HCT116 (cell line): ENCODE measurements around the gene MEIOB. TPM values are rescaled to one million over a fixed set of nuclear protein-coding genes. Genes with fewer than 3 reads are reported as not detected.
"Not testable (repeated sequence)": the region's sequence is repeated elsewhere in the genome, so short reads cannot be mapped to it uniquely, and the experiment has no call there.

Experiments
- ATAC-seq: fragments of 200-7000 bp; cut with Tn5 transposase; 2 replicates; pipeline ENCODE4 v1.9.1; 2020; ENCODE audit warnings: mild to moderate bottlenecking, moderate library complexity
- BruUV-seq: library from RNA; stranded (reverse); fragments of 400-500 nt; replicated peaks from 2 replicates; lab custom pipeline; 2021; lab: Mats Ljungman, UMichigan
- CTCF ChIA-PET: fragments of 300-600 bp; sonication (Branson Sonifier 250); formaldehyde crosslinking; loops from one replicate; lab custom pipeline; 2021; ENCODE audit warnings: antibody characterized with exemption; lab: Charles Lee
- POLR2A ChIA-PET: fragments of 300-600, 350-600 bp; sonication (Branson Sonifier 250); formaldehyde crosslinking; loops from one replicate; lab custom pipeline; 2021; ENCODE audit warnings: antibody characterized with exemption; lab: Charles Lee
- RAD21 ChIA-PET, 2 experiments: fragments of 300-600 bp; sonication (Branson Sonifier 250); formaldehyde crosslinking; loops; one replicate each; lab custom pipeline; 2023; ENCODE audit warnings: low total read pairs in 2 of 2; ENCODE audit not compliant: uncharacterized antibody in 2 of 2, unreplicated experiment in 2 of 2, low non-redundant PET in 1 of 2; lab: Charles Lee
- DNase-seq: peaks from one replicate; pipeline ENCODE4 v3.0.0-alpha.2; 2010; ENCODE audit warnings: low read depth, low spot score
- H2AFZ ChIP-seq: fragments of 200-600 bp; shearing (Covaris generic), sonication (generic); 2 replicates; pipeline ENCODE4 v1.6.1; 2017; ENCODE audit warnings: low read depth, mixed run types, mixed read lengths, antibody characterized with exemption, low read length; ENCODE audit not compliant: poor library complexity, severe bottlenecking
- H3K27ac ChIP-seq: 2 replicates; pipeline ENCODE4 v1.5.1; 2012; ENCODE audit warnings: low read depth, low read length
- H3K27me3 ChIP-seq: fragments of 200-600 bp; sonication (generic); 2 replicates; pipeline ENCODE4 v1.6.1; 2016; ENCODE audit warnings: mixed run types, low read length, mixed read lengths; ENCODE audit not compliant: insufficient read depth
- H3K36me3 ChIP-seq, 2 experiments: fragments of 200-500 bp in 1 of 2; fragments of 200-600 bp in 1 of 2; sonication (Bioruptor generic) in 1 of 2; sonication (generic) in 1 of 2; 2 replicates each; pipeline versions ENCODE4 v1.5.1 to v1.6.1; 2014 to 2016; ENCODE audit warnings: low read length in 2 of 2, inconsistent platforms in 1 of 2, mixed read lengths in 1 of 2, mixed run types in 1 of 2; ENCODE audit not compliant: insufficient read depth in 2 of 2, control insufficient read depth in 1 of 2
- H3K4me1 ChIP-seq, 2 experiments: fragments of 200-600 bp in 1 of 2; sonication (generic) in 1 of 2; 2 replicates each; pipeline versions ENCODE4 v1.5.1 to v1.6.1; 2012 to 2017; ENCODE audit warnings: low read length in 2 of 2, inconsistent platforms in 1 of 2, mild to moderate bottlenecking in 1 of 2, mixed read lengths in 1 of 2, mixed run types in 1 of 2, moderate library complexity in 1 of 2; ENCODE audit not compliant: insufficient read depth in 2 of 2, control insufficient read depth in 1 of 2
- H3K4me2 ChIP-seq: fragments of 200-600 bp; sonication (generic); 2 replicates; pipeline ENCODE4 v1.6.1; 2017; ENCODE audit warnings: mixed run types, low read length, mixed read lengths
- H3K4me3 ChIP-seq, 2 experiments: fragments of 200-600 bp in 1 of 2; sonication (generic) in 1 of 2; replicated peaks in 1 of 2; 2 replicates each; pipeline ENCODE4 v1.5.1; 2011 to 2016; ENCODE audit warnings: low read length in 2 of 2, control low read depth in 1 of 2, low read depth in 1 of 2, mild to moderate bottlenecking in 1 of 2, mixed read lengths in 1 of 2, mixed run types in 1 of 2
- H3K79me2 ChIP-seq: fragments of 200-600 bp; sonication (generic); 2 replicates; pipeline ENCODE4 v1.6.1; 2017; ENCODE audit warnings: mild to moderate bottlenecking, mixed run types, low read length, moderate library complexity, mixed read lengths; ENCODE audit not compliant: insufficient read depth
- H3K9ac ChIP-seq: fragments of 200-600 bp; sonication (generic); 2 replicates; pipeline ENCODE4 v1.6.1; 2016; ENCODE audit warnings: low read length, mixed read lengths
- H3K9me2 ChIP-seq: fragments of 200-600 bp; sonication (generic), shearing (Covaris generic); 2 replicates; pipeline ENCODE4 v1.6.1; 2017; ENCODE audit warnings: mixed run types, mild to moderate bottlenecking, moderate library complexity; ENCODE audit not compliant: insufficient read depth
- H3K9me3 ChIP-seq, 2 experiments: fragments of 200-500 bp in 1 of 2; fragments of 200-600 bp in 1 of 2; sonication (Bioruptor generic) in 1 of 2; sonication (generic) in 1 of 2; 2 replicates each; pipeline ENCODE4 v1.6.1; 2014 to 2017; ENCODE audit warnings: low read length in 2 of 2, mixed read lengths in 2 of 2, inconsistent platforms in 1 of 2, low read depth in 1 of 2, mild to moderate bottlenecking in 1 of 2, mixed run types in 1 of 2, moderate library complexity in 1 of 2; ENCODE audit not compliant: control insufficient read depth in 1 of 2, insufficient read depth in 1 of 2
- H4K20me1 ChIP-seq: fragments of 200-600 bp; sonication (generic), shearing (Covaris generic); 2 replicates; pipeline ENCODE4 v1.6.1; 2017; ENCODE audit warnings: mixed run types, mild to moderate bottlenecking, moderate library complexity; ENCODE audit not compliant: insufficient read depth
- ELF1 ChIP-seq: IDR thresholded peaks from 2 replicates; pipeline ENCODE4 v1.6.1; 2012; ENCODE audit warnings: low read depth, borderline replicate concordance
- EZH2phosphoT487 ChIP-seq: fragments of 200-600 bp; IDR thresholded peaks from 2 replicates; pipeline ENCODE4 v1.6.1; 2018; ENCODE audit warnings: antibody characterized with exemption, borderline replicate concordance
- JUND ChIP-seq: IDR thresholded peaks from 2 replicates; pipeline ENCODE4 v1.6.1; 2012
- POLR2A ChIP-seq: IDR thresholded peaks from 2 replicates; pipeline ENCODE4 v1.7.0; 2011; ENCODE audit warnings: borderline replicate concordance; ENCODE audit not compliant: insufficient read depth, insufficient read length; ENCODE audit errors: extremely low read depth
- RAD21 ChIP-seq: IDR thresholded peaks from 2 replicates; pipeline ENCODE4 v1.6.1; 2012; ENCODE audit warnings: low read depth, mild to moderate bottlenecking
- SIN3A ChIP-seq: IDR thresholded peaks from 2 replicates; pipeline ENCODE4 v1.6.1; 2012; ENCODE audit warnings: low read depth
- SP1 ChIP-seq: IDR thresholded peaks from 2 replicates; pipeline ENCODE4 v1.6.1; 2012; ENCODE audit warnings: low read depth
- SRF ChIP-seq: IDR thresholded peaks from 2 replicates; pipeline ENCODE4 v1.6.1; 2012; ENCODE audit warnings: low read depth
- YY1 ChIP-seq: IDR thresholded peaks from 2 replicates; pipeline ENCODE4 v1.6.1; 2011; ENCODE audit warnings: low read length, low read depth, moderate library complexity, mild to moderate bottlenecking; ENCODE audit not compliant: insufficient replicate concordance; ENCODE audit errors: extremely low read depth
- ZFX ChIP-seq: fragments of 450-650 bp; IDR thresholded peaks from 2 replicates; pipeline ENCODE4 v1.6.1; 2017
- intact Hi-C: fragments of 100-400 bp; cut with micrococcal nuclease; formaldehyde crosslinking; loops from 2 replicates; pipeline ENCODE4 v1.10.0; 2022
- total RNA-seq: library from RNA; stranded (reverse); gene quantifications from one replicate; pipeline ENCODE4 v1.2.1, GENCODE V29; 2021; ENCODE audit not compliant: unreplicated experiment
- TF ChIP-seq, protein P1 (sequence below): IDR thresholded peaks from 2 replicates; pipeline ENCODE4 v1.6.1; 2012
- TF ChIP-seq, protein P2 (sequence below): IDR thresholded peaks from 2 replicates; pipeline ENCODE4 v1.6.1; 2012; ENCODE audit warnings: low read depth
- TF ChIP-seq, protein P3 (sequence below): IDR thresholded peaks from 2 replicates; pipeline ENCODE4 v1.6.1; 2011; ENCODE audit warnings: mild to moderate bottlenecking, low read length, moderate library complexity; ENCODE audit not compliant: insufficient replicate concordance; ENCODE audit errors: extremely low read depth
- TF ChIP-seq, protein P4 (sequence below): IDR thresholded peaks from 2 replicates; pipeline ENCODE4 v1.6.1; 2012

Gene MEIOB
- total RNA-seq, 1 experiment from 2014 or later = 0.59 TPM

DNA sequence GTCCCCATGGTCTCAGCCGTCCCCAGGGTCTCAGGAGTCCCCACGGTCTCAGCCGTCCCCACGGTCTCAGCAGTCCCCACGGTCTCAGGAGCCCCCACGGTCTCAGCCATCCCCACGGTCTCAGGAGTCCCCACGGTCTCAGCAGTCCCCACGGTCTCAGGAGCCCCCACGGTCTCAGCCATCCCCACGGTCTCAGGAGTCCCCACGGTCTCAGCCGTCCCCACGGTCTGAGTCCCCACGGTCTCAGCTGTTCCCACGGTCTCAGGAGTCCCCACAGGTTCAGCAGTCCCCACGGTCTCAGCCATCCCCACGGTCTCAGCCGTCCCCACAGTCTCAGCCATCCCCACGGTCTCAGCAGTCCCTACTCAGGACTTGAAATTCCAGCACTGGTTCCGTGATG, 48.2 kb upstream of the MEIOB start:
- H3K9ac ChIP-seq, H3K9me3 ChIP-seq, DNase-seq, H3K9me2 ChIP-seq, H3K4me2 ChIP-seq, H3K4me3 ChIP-seq, intact Hi-C loops, RAD21 ChIA-PET, H3K36me3 ChIP-seq, H4K20me1 ChIP-seq, H3K79me2 ChIP-seq, ATAC-seq, BruUV-seq, CTCF ChIA-PET, H3K27me3 ChIP-seq, H3K27ac ChIP-seq, H2AFZ ChIP-seq: not testable (repeated sequence)
- POLR2A ChIA-PET = interaction anchor here (1.2 kb wide), 1 partner anchor 23 kb away, joined by 3 read pairs; the partner anchor contains the start of gene MSRB1
- H3K4me1 ChIP-seq = peaks cover 22 to 32% of the 10 kb centered on the region in 2 experiments

DNA sequence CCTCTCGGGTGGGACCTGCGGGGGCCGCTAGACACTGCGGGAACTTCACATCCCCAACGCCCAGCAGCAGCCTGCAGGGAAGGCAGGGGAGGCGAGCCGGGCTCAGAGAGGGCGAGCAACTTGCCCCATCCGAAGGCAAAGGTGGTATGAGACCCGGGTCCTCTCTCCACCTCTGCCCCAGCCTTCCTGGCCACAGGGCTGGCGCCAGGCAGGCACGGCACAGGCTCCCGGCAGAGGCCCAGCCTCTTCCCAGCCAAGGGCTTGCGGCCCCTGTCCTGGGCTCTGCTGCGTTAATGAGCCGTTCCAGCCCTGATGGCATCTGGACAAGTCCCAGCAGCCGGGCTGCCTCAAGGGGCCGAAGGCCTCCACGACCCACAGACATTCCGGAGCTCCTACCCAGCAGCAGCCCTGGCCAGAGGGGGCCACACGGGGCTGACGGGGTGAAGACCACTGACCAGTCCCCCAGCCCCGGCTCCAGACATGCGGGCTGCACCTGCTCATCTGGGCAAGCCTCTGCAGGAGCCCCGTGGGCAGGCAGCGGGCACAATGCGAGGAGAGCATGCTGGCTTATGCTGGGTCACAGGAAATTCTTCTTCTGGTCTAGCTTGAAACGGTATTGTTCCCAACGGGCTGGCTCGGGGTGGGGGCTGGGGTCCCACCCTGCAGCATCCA, 47.5 kb upstream of the MEIOB start:
- intact Hi-C loops = no loop called here
- no peaks in the 10 kb centered on the region for H3K36me3 ChIP-seq
- DNase-seq (no peak), ATAC-seq (no peak)
- peaks cover 21 to 32% of the 10 kb centered on the region in 2 experiments for H3K4me1 ChIP-seq
- H3K4me3 ChIP-seq = no peak overlapping the region
- no peak overlapping the region for H3K4me2 ChIP-seq
- no peaks in the 10 kb centered on the region for H3K9me2 ChIP-seq
- H2AFZ ChIP-seq = no peak overlapping the region
- no peaks in the 10 kb centered on the region for H3K27me3 ChIP-seq
- ChIA-PET POLR2A (no interaction called here), RAD21 (no interaction called here), CTCF (no interaction called here)
- no peak overlapping the region for H3K27ac ChIP-seq
- TF ChIP-seq, protein P1, sequence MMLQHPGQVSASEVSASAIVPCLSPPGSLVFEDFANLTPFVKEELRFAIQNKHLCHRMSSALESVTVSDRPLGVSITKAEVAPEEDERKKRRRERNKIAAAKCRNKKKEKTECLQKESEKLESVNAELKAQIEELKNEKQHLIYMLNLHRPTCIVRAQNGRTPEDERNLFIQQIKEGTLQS = no peak
- TF ChIP-seq YY1 (no peak), SRF (no peak), RAD21 (no peak), JUND (no peak), SIN3A (no peak), ELF1 (no peak), ZFX (no peak), SP1 (no peak), EZH2phosphoT487 (no peak), POLR2A (no peak)
- TF ChIP-seq, protein P2, sequence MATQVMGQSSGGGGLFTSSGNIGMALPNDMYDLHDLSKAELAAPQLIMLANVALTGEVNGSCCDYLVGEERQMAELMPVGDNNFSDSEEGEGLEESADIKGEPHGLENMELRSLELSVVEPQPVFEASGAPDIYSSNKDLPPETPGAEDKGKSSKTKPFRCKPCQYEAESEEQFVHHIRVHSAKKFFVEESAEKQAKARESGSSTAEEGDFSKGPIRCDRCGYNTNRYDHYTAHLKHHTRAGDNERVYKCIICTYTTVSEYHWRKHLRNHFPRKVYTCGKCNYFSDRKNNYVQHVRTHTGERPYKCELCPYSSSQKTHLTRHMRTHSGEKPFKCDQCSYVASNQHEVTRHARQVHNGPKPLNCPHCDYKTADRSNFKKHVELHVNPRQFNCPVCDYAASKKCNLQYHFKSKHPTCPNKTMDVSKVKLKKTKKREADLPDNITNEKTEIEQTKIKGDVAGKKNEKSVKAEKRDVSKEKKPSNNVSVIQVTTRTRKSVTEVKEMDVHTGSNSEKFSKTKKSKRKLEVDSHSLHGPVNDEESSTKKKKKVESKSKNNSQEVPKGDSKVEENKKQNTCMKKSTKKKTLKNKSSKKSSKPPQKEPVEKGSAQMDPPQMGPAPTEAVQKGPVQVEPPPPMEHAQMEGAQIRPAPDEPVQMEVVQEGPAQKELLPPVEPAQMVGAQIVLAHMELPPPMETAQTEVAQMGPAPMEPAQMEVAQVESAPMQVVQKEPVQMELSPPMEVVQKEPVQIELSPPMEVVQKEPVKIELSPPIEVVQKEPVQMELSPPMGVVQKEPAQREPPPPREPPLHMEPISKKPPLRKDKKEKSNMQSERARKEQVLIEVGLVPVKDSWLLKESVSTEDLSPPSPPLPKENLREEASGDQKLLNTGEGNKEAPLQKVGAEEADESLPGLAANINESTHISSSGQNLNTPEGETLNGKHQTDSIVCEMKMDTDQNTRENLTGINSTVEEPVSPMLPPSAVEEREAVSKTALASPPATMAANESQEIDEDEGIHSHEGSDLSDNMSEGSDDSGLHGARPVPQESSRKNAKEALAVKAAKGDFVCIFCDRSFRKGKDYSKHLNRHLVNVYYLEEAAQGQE = no peak
- TF ChIP-seq, protein P3, sequence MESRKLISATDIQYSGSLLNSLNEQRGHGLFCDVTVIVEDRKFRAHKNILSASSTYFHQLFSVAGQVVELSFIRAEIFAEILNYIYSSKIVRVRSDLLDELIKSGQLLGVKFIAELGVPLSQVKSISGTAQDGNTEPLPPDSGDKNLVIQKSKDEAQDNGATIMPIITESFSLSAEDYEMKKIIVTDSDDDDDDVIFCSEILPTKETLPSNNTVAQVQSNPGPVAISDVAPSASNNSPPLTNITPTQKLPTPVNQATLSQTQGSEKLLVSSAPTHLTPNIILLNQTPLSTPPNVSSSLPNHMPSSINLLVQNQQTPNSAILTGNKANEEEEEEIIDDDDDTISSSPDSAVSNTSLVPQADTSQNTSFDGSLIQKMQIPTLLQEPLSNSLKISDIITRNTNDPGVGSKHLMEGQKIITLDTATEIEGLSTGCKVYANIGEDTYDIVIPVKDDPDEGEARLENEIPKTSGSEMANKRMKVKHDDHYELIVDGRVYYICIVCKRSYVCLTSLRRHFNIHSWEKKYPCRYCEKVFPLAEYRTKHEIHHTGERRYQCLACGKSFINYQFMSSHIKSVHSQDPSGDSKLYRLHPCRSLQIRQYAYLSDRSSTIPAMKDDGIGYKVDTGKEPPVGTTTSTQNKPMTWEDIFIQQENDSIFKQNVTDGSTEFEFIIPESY = no peak
- TF ChIP-seq, protein P4, sequence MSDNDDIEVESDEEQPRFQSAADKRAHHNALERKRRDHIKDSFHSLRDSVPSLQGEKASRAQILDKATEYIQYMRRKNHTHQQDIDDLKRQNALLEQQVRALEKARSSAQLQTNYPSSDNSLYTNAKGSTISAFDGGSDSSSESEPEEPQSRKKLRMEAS = no peak
- no peaks in the 10 kb centered on the region for H3K79me2 ChIP-seq
- BruUV-seq = no TSS peak
- no peaks in the 10 kb centered on the region for H3K9me3 ChIP-seq
- H3K9ac ChIP-seq = no peak overlapping the region
- H4K20me1 ChIP-seq = no peaks in the 10 kb centered on the region
